Sigmoid colon (tissue), 7 donors: ENCODE data around the gene RPP30. TPM values are rescaled to one million over a fixed set of nuclear protein-coding genes. Genes with fewer than 3 reads are reported as not detected.

Source experiments
- DNase-seq: peaks from one replicate; pipeline ENCODE4 v3.0.0-alpha.2; 2019
- H3K27ac ChIP-seq, 4 donors: fragments of 200-600 bp; sonication (generic); one replicate each; pipeline ENCODE4 v1.5.1; 2016 to 2019; ENCODE audit warnings: mild to moderate bottlenecking in 1 of 4
- H3K27me3 ChIP-seq, 3 donors: fragments of 200-600 bp; sonication (generic); one replicate each; pipeline ENCODE4 v1.5.1; 2019; ENCODE audit warnings: mild to moderate bottlenecking in 1 of 3
- H3K36me3 ChIP-seq, 4 donors: fragments of 200-600 bp; sonication (generic); one replicate each; pipeline ENCODE4 v1.5.1; 2016 to 2019
- H3K4me1 ChIP-seq, 4 donors: fragments of 200-600 bp; sonication (generic); one replicate each; pipeline ENCODE4 v1.5.1; 2017 to 2019
- H3K4me3 ChIP-seq, 4 donors: fragments of 200-600 bp; sonication (generic); one replicate each; pipeline ENCODE4 v1.5.1; 2017 to 2019; ENCODE audit warnings: mild to moderate bottlenecking in 2 of 4, moderate library complexity in 1 of 4
- H3K9me3 ChIP-seq, 4 donors: fragments of 200-600 bp in 3 of 4; sonication (generic) in 3 of 4; one replicate each; pipeline versions ENCODE4 v1.5.1 to v1.6.1; 2013 to 2019
- CTCF ChIP-seq, 4 experiments: fragments of 450-650 bp in 3 of 4; fragments of 200-600 bp in 1 of 4; IDR thresholded peaks; one replicate each; pipeline ENCODE4 v1.5.1; 2016 to 2019; ENCODE audit warnings: antibody characterized with exemption in 4 of 4, mild to moderate bottlenecking in 3 of 4, moderate library complexity in 2 of 4
- EP300 ChIP-seq, 4 donors: sonication (generic); formaldehyde crosslinking; IDR thresholded peaks; one replicate each; pipeline ENCODE4 v1.6.1; 2017; ENCODE audit warnings: antibody characterized with exemption in 4 of 4
- POLR2A ChIP-seq, 2 donors: fragments of 450-650 bp; IDR thresholded peaks; one replicate each; pipeline ENCODE4 v1.6.1; 2016; ENCODE audit warnings: antibody characterized with exemption in 2 of 2, mild to moderate bottlenecking in 2 of 2, moderate library complexity in 2 of 2
- POLR2AphosphoS5 ChIP-seq, 4 donors: sonication (generic); formaldehyde crosslinking; IDR thresholded peaks; one replicate each; pipeline ENCODE4 v1.6.1; 2017; ENCODE audit warnings: antibody characterized with exemption in 4 of 4
- WGBS, 2 donors: extraction: QIAGEN DNeasy Blood & Tissue Kit; methylation state at CpG; one replicate each; pipeline ENCODE4 v1.1.7; 2013; 5-methylcytosine and 5-hydroxymethylcytosine counted together
- intact Hi-C: fragments of 100-400 bp; cut with DNase I; formaldehyde crosslinking; loops from one replicate; pipeline ENCODE4 v1.15.1; 2023
- polyA plus RNA-seq, 3 donors: library from polyadenylated mRNA; stranded (reverse); fragments of 200-250 nt; gene quantifications; one replicate each; pipeline ENCODE4 v1.2.3, GENCODE V29; 2013
- total RNA-seq, 4 donors: library from RNA; depleted of rRNA; stranded (reverse); fragments of >200 nt; gene quantifications; one replicate each; pipeline ENCODE4 v1.1.0, GENCODE V29; 2016
- donor health status: healthy with polysubstance abuse.
- donor health status: Bipolar disorder and iron deficiency.
- donor health status: healthy.

The RPP30 gene
- total and polyA plus RNA-seq, 7 donors, result 14.7 to 41.3 (median 29.6) TPM

- Histone ChIP-seq H3K27me3 (peaks cover 10 to 47% (median 29%) of the 10 kb centered on the region in 3 donors), H3K4me3 (peak within 1 kb of the TSS; percentile 43 to 71 (median 62)), H3K27ac (peak within 1 kb of the TSS; percentile 39 to 71 (median 60)), H3K4me1 (peaks cover 0 to 15% (median 9%) of the 10 kb centered on the region in 4 donors), H3K36me3 (no peaks in the 10 kb centered on the region), H3K9me3 (no peaks in the 10 kb centered on the region)
- peak; percentile 70 for DNase-seq
- WGBS, 2 donors, result 1% methylated on average over 104 of the region's 104 CpGs
- intact Hi-C loops, result loop anchor here (5.0 kb wide), 1 partner anchor 1066 kb away; no protein-coding TSS in a partner anchor
- TF ChIP-seq CTCF (IDR thresholded peaks at IDR 0.05), result peak in 1 of 4 experiments; percentile 44
- TF ChIP-seq EP300 (IDR thresholded peaks at IDR 0.05), result no peak
These were observed 13.9 kb upstream of the RPP30 start, which contains the start of gene HTR7 for GRCh38 chr10:90857635-90858460. Gene HTR7 (minus strand): TSS chr10:90858039. CDS start chr10:90857671, 368 bp downstream.

DNA sequence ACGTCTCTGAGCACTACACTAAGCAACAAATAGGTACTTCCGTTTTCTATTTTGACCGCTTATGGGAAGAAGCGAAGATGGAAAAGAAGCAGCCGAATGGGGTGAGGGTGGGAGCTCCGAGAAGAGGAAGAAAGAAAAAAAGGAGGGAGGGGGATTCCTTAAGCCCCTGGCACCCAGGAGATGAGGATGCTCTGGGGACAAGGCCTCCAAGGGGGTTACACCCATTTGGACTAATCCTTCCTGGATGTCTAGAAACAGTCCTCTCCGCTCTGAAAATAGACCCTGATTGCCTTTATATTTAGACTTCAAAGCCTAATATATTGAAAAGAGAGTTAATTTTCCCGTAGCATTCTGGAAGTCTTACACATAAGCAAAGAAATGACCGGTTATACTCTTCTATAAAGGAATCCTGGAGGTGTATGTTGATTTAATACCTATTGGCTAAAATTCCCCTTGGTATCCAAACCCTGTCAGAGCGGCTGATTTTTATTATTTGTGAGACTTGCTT lies 13.3 kb upstream of the RPP30 start:
- WGBS, 2 donors, result 32 to 33% methylated on average over 10 of the region's 10 CpGs
- peaks cover 10 to 44% (median 29%) of the 10 kb centered on the region in 3 donors for H3K27me3 ChIP-seq
- intact Hi-C loops, result loop anchor here (5.0 kb wide), 1 partner anchor 1066 kb away; no protein-coding TSS in a partner anchor

GRCh38 chr10:90859321-90859751 lies 12.4 kb upstream of the RPP30 start:
- H3K27me3 ChIP-seq, result peaks cover 10 to 38% (median 22%) of the 10 kb centered on the region in 3 donors
- TF ChIP-seq POLR2A (IDR thresholded peaks at IDR 0.05) (no peak), CTCF (IDR thresholded peaks at IDR 0.05) (no peak), EP300 (IDR thresholded peaks at IDR 0.05) (no peak), POLR2AphosphoS5 (IDR thresholded peaks at IDR 0.05) (no peak)
- no peaks in the 10 kb centered on the region for H3K36me3 ChIP-seq
- DNase-seq, result no peak
- no peak overlapping the region for H3K27ac ChIP-seq
- intact Hi-C loops, result loop anchor here (5.0 kb wide), 1 partner anchor 1067 kb away; no protein-coding TSS in a partner anchor
- H3K4me1 ChIP-seq, result peaks cover 0 to 15% (median 9%) of the 10 kb centered on the region in 4 donors
- no peaks in the 10 kb centered on the region for H3K9me3 ChIP-seq
- H3K4me3 ChIP-seq, result no peak overlapping the region
- 69 to 80% methylated on average over 5 of the region's 5 CpGs for WGBS, 2 donors

More for the DNA sequence above, 13.3 kb upstream of the RPP30 start:
- Histone ChIP-seq H3K27ac (peak overlapping the region in 3 of 4 donors; percentile 59 to 71 (median 60)), H3K9me3 (no peaks in the 10 kb centered on the region), H3K36me3 (no peaks in the 10 kb centered on the region), H3K4me3 (peak overlapping the region; percentile 43 to 71 (median 62)), H3K4me1 (peaks cover 0 to 15% (median 9%) of the 10 kb centered on the region in 4 donors)
- no peak for DNase-seq
- no peak for TF ChIP-seq POLR2AphosphoS5 (IDR thresholded peaks at IDR 0.05)
- no peak for TF ChIP-seq POLR2A (IDR thresholded peaks at IDR 0.05)
- no peak for TF ChIP-seq EP300 (IDR thresholded peaks at IDR 0.05)
- no peak for TF ChIP-seq CTCF (IDR thresholded peaks at IDR 0.05)

GRCh38 chr10:90860790-90861189 lies 11.0 kb upstream of the RPP30 start:
- no peak for DNase-seq
- Histone ChIP-seq H3K27me3 (peaks cover 2 to 23% (median 17%) of the 10 kb centered on the region in 3 donors), H3K4me3 (no peak overlapping the region), H3K36me3 (no peaks in the 10 kb centered on the region), H3K9me3 (no peaks in the 10 kb centered on the region), H3K4me1 (peaks cover 0 to 15% (median 9%) of the 10 kb centered on the region in 4 donors), H3K27ac (no peak overlapping the region)
- intact Hi-C loops, result no loop called here
- TF ChIP-seq POLR2A (IDR thresholded peaks at IDR 0.05) (no peak), CTCF (IDR thresholded peaks at IDR 0.05) (no peak), EP300 (IDR thresholded peaks at IDR 0.05) (no peak), POLR2AphosphoS5 (IDR thresholded peaks at IDR 0.05) (no peak)
- 54 to 70% methylated on average over 1 of the region's 1 CpG for WGBS, 2 donors
